Trophoblast cell (in vitro differentiated cells and primary cell): ENCODE results near the gene ZBTB26.

Experiments used
- DNase-seq, 2 donors: peaks; one replicate each; pipeline ENCODE4 v3.0.0-alpha.2; 2016
- H2AFZ ChIP-seq: 2 replicates; pipeline ENCODE4 v1.6.1; 2013; ENCODE audit warnings: low read length, moderate library complexity, mild to moderate bottlenecking; ENCODE audit not compliant: insufficient read depth, poor library complexity
- H2AK5ac ChIP-seq: 2 replicates; pipeline ENCODE4 v1.6.1; 2013; ENCODE audit warnings: mild to moderate bottlenecking, low read length
- H2BK120ac ChIP-seq: 2 replicates; pipeline ENCODE4 v1.6.1; 2013; ENCODE audit warnings: low read length, mild to moderate bottlenecking, moderate library complexity; ENCODE audit not compliant: insufficient read depth, poor library complexity
- H2BK12ac ChIP-seq: 2 replicates; pipeline ENCODE4 v1.6.1; 2013; ENCODE audit warnings: mild to moderate bottlenecking, low read length, moderate library complexity
- H2BK5ac ChIP-seq: 2 replicates; pipeline ENCODE4 v1.6.1; 2013; ENCODE audit warnings: low read length, low read depth, moderate library complexity, mild to moderate bottlenecking; ENCODE audit not compliant: poor library complexity
- H3K14ac ChIP-seq: 2 replicates; pipeline ENCODE4 v1.6.1; 2013; ENCODE audit warnings: mild to moderate bottlenecking, low read length
- H3K18ac ChIP-seq: 2 replicates; pipeline ENCODE4 v1.6.1; 2013; ENCODE audit warnings: mild to moderate bottlenecking, low read length
- H3K23ac ChIP-seq: 2 replicates; pipeline ENCODE4 v1.6.1; 2013; ENCODE audit warnings: low read length
- H3K27ac ChIP-seq: 2 replicates; pipeline ENCODE4 v1.5.1; 2013; ENCODE audit warnings: low read depth, mild to moderate bottlenecking, inconsistent platforms, low read length, moderate library complexity
- H3K27me3 ChIP-seq: 2 replicates; pipeline ENCODE4 v1.6.1; 2013; ENCODE audit warnings: inconsistent platforms, mild to moderate bottlenecking, low read length, moderate library complexity; ENCODE audit not compliant: insufficient read depth
- H3K36me3 ChIP-seq, 2 experiments: 1 replicate in 1 of 2; 2 replicates in 1 of 2; pipeline ENCODE4 v1.6.1; 2013; ENCODE audit warnings: low read length in 2 of 2, mild to moderate bottlenecking in 2 of 2, moderate library complexity in 1 of 2; ENCODE audit not compliant: insufficient read depth in 2 of 2, control insufficient read depth in 1 of 2
- H3K4ac ChIP-seq: 2 replicates; pipeline ENCODE4 v1.6.1; 2013; ENCODE audit warnings: low read depth, mild to moderate bottlenecking, low read length, moderate library complexity
- H3K4me1 ChIP-seq, 2 experiments: 1 replicate in 1 of 2; 2 replicates in 1 of 2; pipeline ENCODE4 v1.6.1; 2013; ENCODE audit warnings: low read length in 2 of 2, mild to moderate bottlenecking in 2 of 2, moderate library complexity in 1 of 2; ENCODE audit not compliant: insufficient read depth in 2 of 2, control insufficient read depth in 1 of 2
- H3K4me2 ChIP-seq: 2 replicates; pipeline ENCODE4 v1.6.1; 2013; ENCODE audit warnings: inconsistent platforms, mild to moderate bottlenecking, low read length, moderate library complexity
- H3K4me3 ChIP-seq: 2 replicates; pipeline ENCODE4 v1.5.1; 2013; ENCODE audit warnings: mild to moderate bottlenecking, low read depth, low read length, inconsistent platforms
- H3K79me1 ChIP-seq: one replicate; pipeline ENCODE4 v1.6.1; 2013; ENCODE audit warnings: low read length
- H3K79me2 ChIP-seq: 2 replicates; pipeline ENCODE4 v1.6.1; 2013; ENCODE audit warnings: low read length, mild to moderate bottlenecking; ENCODE audit not compliant: control insufficient read depth, insufficient read depth, poor library complexity
- H3K9ac ChIP-seq: 2 replicates; pipeline ENCODE4 v1.6.1; 2013; ENCODE audit warnings: mild to moderate bottlenecking, low read length
- H3K9me3 ChIP-seq: 2 replicates; pipeline ENCODE4 v1.6.1; 2013; ENCODE audit warnings: low read depth, mild to moderate bottlenecking, control low read depth, inconsistent platforms, low read length; ENCODE audit not compliant: insufficient read depth
- H4K12ac ChIP-seq: 2 replicates; pipeline ENCODE4 v1.6.1; 2013; ENCODE audit warnings: low read depth, mild to moderate bottlenecking, low read length, moderate library complexity
- H4K8ac ChIP-seq: 2 replicates; pipeline ENCODE4 v1.6.1; 2013; ENCODE audit warnings: low read depth, mild to moderate bottlenecking, low read length, moderate library complexity
- H4K91ac ChIP-seq: one replicate; pipeline ENCODE4 v1.6.1; 2013; ENCODE audit warnings: low read depth, mild to moderate bottlenecking, low read length, moderate library complexity
- WGBS: extraction: QIAGEN DNeasy Blood & Tissue Kit; methylation state at CpG from one replicate; pipeline ENCODE4 v1.1.7; 2013; ENCODE audit warnings: missing lambda C conversion rate; ENCODE audit not compliant: insufficient read length, insufficient coverage; ENCODE audit errors: extremely low coverage; 5-methylcytosine and 5-hydroxymethylcytosine counted together

Gene ZBTB26

DNA sequence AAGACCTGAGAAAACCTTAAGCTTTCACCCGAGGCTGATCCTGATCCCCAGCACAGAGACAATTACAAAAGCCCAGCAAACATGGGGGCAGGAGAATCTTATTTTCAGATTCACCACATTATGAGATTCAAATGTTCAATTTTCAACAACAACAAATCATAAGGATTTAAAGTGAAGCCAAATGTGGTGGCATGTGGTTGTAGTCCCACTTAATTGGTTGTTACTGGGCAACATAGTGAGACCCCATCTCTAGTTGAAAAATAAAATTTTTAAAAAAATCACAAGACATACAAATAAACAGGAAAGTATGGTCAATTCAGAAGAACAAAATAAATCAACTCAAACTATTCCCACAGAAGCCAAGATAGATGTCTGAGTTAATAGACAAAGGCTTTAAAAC lies 5.6 kb upstream of the ZBTB26 start:
- Histone ChIP-seq H3K79me1 (peaks cover 10% of the 10 kb centered on the region), H3K14ac (no peak overlapping the region), H3K18ac (no peak overlapping the region), H3K9ac (no peak overlapping the region), H3K9me3 (no peaks in the 10 kb centered on the region), H4K91ac (no peak overlapping the region), H3K27me3 (no peaks in the 10 kb centered on the region), H3K36me3 (peaks cover 10 to 11% of the 10 kb centered on the region in 2 experiments), H3K79me2 (peaks cover 7% of the 10 kb centered on the region), H4K8ac (no peak overlapping the region), H4K12ac (no peak overlapping the region), H2AK5ac (no peak overlapping the region), H2BK120ac (no peak overlapping the region), H3K23ac (no peak overlapping the region), H3K4me3 (no peak overlapping the region), H2BK5ac (no peak overlapping the region), H2AFZ (no peak overlapping the region), H2BK12ac (no peak overlapping the region), H3K4me1 (peaks cover 0 to 3% of the 10 kb centered on the region in 2 experiments), H3K4me2 (no peak overlapping the region), H3K27ac (no peak overlapping the region), H3K4ac (no peak overlapping the region)
- no peak for DNase-seq
- no CpG with 5 or more reads among the region's 1 CpG for WGBS

DNA sequence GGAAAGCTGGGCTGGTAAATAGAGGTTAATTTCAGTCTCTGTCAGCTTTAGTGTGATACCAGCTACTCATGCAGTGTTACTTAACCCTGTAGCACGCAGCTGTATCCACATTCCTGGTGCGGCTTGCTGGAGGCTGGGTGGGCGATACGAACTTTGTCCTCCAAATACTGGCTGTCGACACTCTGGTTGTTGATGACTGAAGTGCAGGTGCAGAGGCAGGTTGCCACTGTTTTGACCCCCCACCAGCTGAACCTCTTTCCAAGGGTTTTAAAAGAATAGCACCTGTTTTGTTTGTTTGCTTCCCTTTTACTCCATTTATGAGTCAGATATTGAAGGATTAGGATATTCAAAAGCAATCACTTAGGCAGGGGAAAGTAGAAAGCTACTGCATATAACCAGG lies 5.2 kb upstream of the ZBTB26 start:
- Histone ChIP-seq H3K9me3 (no peaks in the 10 kb centered on the region), H3K27ac (no peak overlapping the region), H4K8ac (no peak overlapping the region), H3K36me3 (peaks cover 10 to 11% of the 10 kb centered on the region in 2 experiments), H3K79me1 (peaks cover 11% of the 10 kb centered on the region), H3K4me3 (no peak overlapping the region), H2BK12ac (no peak overlapping the region), H3K9ac (no peak overlapping the region), H3K4me2 (no peak overlapping the region), H3K4ac (no peak overlapping the region), H2AK5ac (no peak overlapping the region), H3K27me3 (no peaks in the 10 kb centered on the region), H2BK5ac (no peak overlapping the region), H3K18ac (no peak overlapping the region), H4K12ac (no peak overlapping the region), H2AFZ (no peak overlapping the region), H4K91ac (no peak overlapping the region), H3K79me2 (peaks cover 8% of the 10 kb centered on the region), H3K14ac (no peak overlapping the region), H3K23ac (no peak overlapping the region), H2BK120ac (no peak overlapping the region), H3K4me1 (peaks cover 0 to 3% of the 10 kb centered on the region in 2 experiments)
- no CpG with 5 or more reads among the region's 5 CpGs for WGBS
- no peak for DNase-seq

DNA sequence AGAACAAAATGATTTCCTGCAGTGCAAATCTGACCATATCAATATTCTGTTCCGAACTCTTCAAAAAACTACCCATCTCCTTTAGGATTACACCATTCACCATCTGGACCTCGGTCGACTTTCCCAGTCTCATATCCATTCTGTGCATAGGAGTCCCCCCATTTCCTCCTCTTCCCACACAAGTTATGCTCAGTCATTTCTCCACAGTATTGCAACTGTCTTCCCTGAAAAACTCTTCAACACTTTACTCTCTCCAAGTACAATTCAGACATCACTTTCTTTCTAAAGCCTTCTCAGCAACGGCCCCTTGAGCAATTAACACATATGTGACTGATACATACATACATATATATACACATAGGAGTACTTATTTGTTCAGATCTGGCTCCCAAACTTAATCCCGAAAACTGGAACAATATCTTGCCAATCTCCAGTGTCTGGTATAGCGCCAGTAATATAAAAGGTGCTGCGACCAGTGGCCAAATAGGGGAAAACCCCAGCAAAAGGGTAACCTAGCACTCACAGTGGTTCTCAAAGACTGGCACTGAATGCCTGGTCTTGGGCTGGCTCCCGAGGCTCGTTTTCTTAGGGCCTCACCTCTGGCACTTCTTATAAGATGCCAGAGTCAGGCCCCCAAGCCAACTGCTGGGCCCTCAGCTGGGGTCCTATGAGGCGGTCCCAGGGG lies 629 bp downstream of the ZBTB26 start:
- peak in 1 of 2 donors; percentile 42 for DNase-seq
- Histone ChIP-seq H2BK12ac (no peak overlapping the region), H4K91ac (peak overlapping the region; percentile 93), H2BK5ac (peak overlapping the region; percentile 91), H4K8ac (peak overlapping the region; percentile 94), H3K27ac (no peak overlapping the region), H2AFZ (peak overlapping the region; percentile 82), H3K4me1 (peaks cover 0 to 3% of the 10 kb centered on the region in 2 experiments), H3K36me3 (peaks cover 0 to 3% of the 10 kb centered on the region in 2 experiments), H3K4me2 (peak overlapping the region; percentile 53), H3K9me3 (no peaks in the 10 kb centered on the region), H4K12ac (peak overlapping the region; percentile 82), H3K27me3 (no peaks in the 10 kb centered on the region), H3K4me3 (peak overlapping the region; percentile 94), H3K23ac (no peak overlapping the region), H3K79me2 (peaks cover 10% of the 10 kb centered on the region), H3K9ac (peak overlapping the region; percentile 77), H2AK5ac (peak overlapping the region; percentile 26), H3K14ac (peak overlapping the region; percentile 74), H3K79me1 (peaks cover 7% of the 10 kb centered on the region), H3K18ac (peak overlapping the region; percentile 76), H3K4ac (peak overlapping the region; percentile 82), H2BK120ac (peak overlapping the region; percentile 80)
- no CpG with 5 or more reads among the region's 10 CpGs for WGBS

DNA sequence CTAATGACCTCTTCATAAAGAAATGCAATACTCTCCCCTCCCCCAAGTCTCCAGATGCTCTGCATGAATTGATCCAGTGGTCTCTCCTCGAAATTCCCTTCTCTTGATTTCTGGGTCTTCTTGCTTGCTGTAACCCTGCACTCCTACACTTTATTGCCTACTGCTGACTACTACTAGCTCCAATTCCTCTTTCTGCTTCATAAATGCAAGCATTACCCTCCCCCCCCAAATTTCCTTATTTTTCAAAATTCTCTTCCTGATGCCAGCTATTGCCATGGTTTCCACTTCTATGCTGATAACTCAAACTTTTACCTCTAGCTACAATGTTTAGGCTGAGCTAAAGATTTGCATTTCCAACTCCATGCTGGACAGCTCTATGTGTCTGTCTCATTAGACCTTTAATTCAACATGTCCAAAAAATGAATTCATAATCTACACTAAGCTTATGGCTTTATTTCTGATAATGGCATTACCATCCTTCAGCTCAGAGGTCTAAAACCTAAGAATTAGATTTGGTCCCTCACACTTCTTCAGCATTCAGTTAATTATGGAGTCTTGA lies 1.4 kb downstream of the ZBTB26 start:
- Histone ChIP-seq H3K79me2 (peaks cover 10% of the 10 kb centered on the region), H3K79me1 (peaks cover 7% of the 10 kb centered on the region), H3K4me2 (no peak overlapping the region), H2BK12ac (no peak overlapping the region), H4K12ac (no peak overlapping the region), H3K27me3 (no peaks in the 10 kb centered on the region), H3K4me3 (no peak overlapping the region), H2AK5ac (no peak overlapping the region), H4K8ac (no peak overlapping the region), H3K27ac (no peak overlapping the region), H3K9ac (no peak overlapping the region), H2BK5ac (no peak overlapping the region), H3K4me1 (peaks cover 0 to 3% of the 10 kb centered on the region in 2 experiments), H2AFZ (no peak overlapping the region), H3K36me3 (peaks cover 3% of the 10 kb centered on the region in 2 experiments), H3K4ac (peak overlapping the region; percentile 15), H3K23ac (no peak overlapping the region), H3K14ac (no peak overlapping the region), H4K91ac (no peak overlapping the region), H2BK120ac (no peak overlapping the region), H3K18ac (no peak overlapping the region), H3K9me3 (no peaks in the 10 kb centered on the region)
- WGBS, result no CpG with 5 or more reads among the region's 1 CpG
- DNase-seq, result no peak
